ENCODE data around the gene INSC.

INSC gene

DNA sequence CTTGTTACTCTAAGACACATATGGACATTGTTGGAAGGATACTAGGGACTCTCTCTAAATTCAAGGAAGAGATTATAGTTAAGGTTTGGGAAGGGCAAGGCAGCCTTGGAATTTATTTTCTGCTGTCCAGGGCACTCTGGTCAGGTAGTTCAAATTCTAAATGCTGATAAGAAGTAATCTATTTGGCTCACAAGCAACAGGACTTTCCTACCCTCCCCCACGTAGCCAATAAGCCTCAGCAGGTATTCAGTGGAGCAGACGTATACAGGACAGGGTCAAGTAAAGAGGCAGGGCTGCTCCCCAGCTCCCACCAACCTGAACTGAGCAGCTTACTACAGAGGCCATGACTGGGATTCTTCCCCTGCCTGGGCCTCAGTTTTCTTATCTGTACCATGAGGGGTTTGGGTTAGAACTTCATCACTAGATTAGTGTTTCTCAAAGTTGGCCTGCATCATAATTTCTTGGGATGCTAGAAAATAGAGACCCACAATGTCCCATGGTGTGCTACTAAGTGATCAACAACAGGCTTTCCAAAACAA lies 6.1 kb upstream of the INSC start:
- no peak for DNase-seq (ENCODE audit: low spot score)

DNA sequence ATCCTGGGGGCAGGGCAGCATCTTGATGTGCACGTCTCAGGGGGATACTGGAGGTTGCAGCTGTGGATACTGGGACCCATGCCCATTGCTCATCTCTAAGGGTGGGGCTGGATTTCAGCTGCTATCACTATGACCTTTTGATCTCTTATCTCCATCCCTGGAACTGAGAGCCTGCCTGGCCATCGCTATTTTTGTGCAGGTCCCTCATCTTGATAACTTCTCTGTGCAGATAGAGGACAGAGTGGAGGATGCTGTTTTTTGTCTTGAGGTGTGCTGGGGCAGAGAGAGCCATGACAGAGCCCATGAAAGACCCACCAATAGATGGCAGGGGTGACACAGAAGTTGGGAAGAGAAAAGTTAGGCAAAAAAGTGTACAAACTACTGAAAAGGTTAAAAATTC lies 5.1 kb upstream of the INSC start:
- DNase-seq (ENCODE audit: low spot score) = no peak

DNA sequence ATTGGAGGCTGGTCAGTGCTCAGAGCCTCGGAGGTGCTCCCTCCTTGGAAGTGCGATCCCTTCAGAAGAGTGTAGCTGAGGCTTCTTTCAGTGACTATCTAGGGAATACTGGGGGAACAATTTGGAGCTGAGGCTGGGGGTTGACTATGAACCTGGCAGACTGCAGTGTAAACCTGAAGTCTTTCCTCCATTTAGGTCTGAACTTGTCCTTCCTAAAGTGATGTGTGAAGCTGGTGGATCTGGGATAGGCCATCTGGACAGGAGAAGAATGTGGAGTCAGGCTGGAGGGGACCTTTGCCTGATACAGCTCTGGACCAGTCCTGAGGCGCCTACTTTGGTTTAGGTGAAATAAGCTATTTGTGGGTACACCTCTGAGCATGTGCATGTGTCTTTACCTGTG lies 3.5 kb upstream of the INSC start:
- DNase-seq (ENCODE audit: low spot score) = no peak

DNA sequence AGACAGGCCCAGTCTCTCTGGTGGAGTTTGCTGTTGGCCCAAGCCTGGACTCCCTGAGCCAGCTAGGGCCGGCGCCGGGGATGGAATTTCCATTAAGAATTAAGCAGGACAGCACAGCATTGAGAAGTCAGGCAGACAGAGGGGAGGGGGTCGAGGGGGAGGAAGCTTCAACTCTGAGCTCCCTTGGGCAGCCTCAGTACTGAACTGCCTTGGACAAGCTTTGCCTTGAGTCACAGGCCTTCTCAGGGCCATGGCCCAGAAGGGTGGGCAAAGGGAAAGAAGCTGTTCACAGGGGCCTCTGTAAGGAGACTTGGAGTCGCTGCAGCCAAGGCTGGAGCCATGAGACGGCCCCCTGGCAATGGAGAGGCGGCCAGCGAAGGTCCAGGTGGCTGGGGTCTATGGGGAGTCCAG lies 2.6 kb upstream of the INSC start:
- DNase-seq (ENCODE audit: low spot score) = no peak

DNA sequence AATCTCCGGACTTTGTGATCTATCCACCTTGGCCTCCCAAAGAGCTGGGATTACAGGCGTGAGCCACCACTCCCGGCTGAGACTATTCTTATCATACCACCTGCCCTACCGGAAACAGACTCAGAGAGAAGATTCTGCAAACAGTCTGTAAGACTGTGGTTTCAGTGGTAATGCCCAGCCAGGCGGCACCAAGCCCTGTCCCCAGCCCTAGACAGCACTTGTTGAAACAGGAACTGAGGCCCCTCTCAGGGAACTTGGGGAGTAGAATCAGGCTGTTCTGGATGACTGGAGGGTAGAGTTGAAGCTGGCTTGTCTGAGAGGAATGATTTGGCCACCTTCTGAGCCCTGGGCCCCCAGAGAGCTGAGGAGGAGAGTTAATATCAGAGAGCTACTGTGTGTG lies 1.3 kb upstream of the INSC start:
- DNase-seq (ENCODE audit: low spot score) = peak; percentile 25

DNA sequence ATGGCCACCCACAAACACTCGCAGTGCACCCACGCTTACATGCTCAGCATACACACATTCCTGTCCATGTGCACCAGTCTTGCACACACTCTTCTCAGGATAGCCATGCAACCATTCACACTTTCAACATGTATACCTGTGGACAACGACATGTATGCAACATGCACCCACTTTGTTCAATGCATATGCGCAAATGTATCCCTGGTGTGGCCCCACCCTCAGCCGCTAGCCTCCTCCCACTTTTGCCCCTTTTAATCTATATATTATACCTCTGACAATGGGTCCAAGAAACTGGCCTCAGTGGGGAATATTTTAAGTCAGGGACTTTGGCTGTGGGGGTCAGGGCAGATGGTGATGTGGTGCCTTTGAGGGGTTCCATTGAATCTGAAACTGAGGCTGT lies 963 bp downstream of the INSC start:
- DNase-seq (ENCODE audit: low spot score) = no peak

DNA sequence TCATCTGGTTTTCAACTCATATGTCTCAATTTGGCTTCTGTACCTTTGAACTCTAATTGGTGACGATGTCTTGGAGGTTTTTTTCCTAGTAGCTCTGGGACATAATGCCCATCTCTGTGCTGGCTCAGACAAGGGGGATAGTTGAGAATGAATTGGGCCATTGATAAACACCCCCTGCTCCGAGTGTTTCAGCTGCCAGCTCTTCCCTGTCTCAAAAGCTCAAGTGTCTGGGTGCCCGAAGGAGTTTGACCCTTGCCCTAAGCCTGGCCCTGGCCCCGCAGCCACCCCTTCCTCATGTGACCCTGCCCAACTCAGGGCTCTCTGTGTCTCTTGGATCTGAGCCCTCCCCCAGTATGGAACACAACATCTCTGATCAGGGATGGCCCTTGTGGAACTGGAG lies 3.0 kb downstream of the INSC start:
- DNase-seq (ENCODE audit: low spot score) = peak; percentile 71

DNA sequence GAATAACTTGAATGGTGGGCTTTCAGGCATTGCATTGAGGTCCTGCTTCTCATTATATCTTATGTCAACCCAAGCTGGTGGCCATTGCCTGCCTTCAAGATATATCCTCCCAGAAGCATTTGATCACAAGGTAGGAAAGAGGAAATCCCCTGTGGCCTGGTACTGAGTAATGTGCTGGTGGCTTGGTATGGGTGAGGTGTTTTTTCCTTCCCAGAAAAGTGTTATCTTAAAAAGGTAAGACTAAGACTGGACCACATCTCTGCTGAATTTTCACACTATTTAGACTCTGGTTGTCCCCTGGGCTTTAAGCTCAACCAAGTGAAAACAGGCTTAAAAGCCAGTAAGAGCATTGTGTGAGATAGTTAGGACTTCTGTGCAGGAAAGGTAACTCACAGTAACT lies 3.7 kb downstream of the INSC start:
- DNase-seq (ENCODE audit: low spot score) = no peak

DNA sequence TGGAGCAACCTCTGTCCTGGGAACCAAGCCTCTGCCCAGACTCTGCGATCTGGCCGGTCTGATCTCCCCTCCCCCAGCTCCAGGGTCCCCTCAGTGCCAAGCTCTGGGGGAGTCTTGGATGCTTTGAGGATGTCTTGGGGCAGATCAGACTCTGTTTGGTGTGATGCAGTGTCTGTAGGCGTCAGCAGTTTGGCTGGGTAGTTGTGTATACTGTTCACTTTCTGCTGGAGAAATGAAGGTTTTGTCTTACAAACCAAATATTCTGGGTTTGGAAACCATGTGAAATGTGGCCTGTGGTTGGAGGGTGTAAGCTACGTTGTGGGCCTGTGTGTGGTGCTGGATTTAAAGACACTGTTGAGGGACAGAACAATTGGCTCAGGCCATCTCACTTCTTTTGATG lies 4.6 kb downstream of the INSC start:
- no peak for DNase-seq (ENCODE audit: low spot score)

DNA sequence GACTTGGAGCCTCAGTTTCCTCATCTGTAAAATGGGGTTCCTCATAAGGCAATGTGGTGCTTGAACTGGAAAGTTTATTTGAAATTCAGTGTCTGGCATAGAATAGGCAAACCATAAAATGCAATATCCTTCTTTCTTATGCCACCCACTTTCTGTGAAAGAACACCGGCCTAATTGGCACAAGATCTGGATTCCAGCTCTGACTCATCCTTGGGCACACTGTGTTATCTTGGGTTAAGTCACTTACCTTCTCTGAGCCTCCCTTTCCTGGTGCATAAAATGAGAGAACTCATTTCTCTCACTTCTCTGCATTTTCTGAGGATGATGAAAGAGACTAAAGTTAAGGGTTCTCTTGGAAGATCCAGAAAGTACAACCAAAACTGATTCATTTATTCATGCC lies 5.1 kb downstream of the INSC start:
- no peak for DNase-seq (ENCODE audit: low spot score)

DNA sequence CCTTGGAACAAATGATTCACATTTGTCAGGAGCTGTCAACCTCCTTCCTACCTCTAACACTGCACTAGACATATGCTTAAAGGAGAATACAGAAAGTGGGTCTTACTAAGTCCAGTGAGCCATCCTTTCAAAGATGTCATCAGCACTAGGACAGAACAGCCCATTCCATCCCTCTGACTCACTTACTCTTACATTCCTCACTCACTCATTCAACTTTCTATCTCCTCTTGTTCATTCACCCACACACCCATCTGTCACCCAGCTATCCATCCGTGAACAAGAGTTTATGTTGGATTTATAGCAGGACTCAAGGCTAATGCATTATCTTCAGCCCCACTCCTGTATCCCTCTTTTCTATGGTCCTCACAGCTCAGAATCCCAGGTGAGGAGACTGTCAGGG lies 9.1 kb downstream of the INSC start:
- peak; percentile 58 for DNase-seq (ENCODE audit: low spot score)

DNA sequence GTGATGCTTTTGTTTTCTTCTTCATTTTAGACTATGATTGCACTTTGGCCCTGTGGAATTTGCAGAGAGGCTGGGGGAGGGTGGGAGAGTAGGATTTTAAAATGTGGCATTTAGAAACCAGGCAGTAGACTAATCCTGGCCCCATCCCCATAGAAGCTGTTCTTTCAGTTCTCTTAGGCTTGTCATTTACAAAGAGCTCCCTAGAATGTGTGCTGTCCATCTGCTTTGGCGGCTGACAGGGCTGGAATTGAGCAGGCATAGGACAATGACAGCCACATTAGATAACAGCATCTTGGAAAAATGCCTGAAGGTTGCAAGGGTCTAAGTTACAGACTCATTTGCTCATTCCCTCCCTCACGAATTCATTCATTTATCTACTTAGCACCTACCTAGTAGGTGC lies 9.8 kb downstream of the INSC start:
- no peak for DNase-seq (ENCODE audit: low spot score)

DNA sequence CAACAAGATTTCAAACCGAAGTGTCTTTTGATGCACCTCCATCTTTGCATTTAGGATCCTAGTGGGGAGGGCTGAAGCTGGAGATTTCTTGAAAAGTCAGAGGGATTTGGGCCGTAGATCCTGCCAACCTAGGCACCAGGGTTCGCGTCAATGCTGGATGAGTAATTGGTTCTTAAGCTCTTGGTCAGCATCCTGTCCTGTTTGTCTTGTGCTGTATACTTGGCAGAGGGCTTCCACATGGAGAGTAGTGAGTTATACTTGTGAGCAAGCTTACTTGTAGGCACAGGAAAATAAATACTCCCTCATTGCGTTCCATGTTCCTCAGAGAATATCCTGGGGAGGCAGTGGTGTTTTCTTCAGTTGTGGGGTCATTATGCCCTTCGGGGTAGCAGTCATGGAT lies 12.6 kb downstream of the INSC start:
- no peak for DNase-seq (ENCODE audit: low spot score)

DNA sequence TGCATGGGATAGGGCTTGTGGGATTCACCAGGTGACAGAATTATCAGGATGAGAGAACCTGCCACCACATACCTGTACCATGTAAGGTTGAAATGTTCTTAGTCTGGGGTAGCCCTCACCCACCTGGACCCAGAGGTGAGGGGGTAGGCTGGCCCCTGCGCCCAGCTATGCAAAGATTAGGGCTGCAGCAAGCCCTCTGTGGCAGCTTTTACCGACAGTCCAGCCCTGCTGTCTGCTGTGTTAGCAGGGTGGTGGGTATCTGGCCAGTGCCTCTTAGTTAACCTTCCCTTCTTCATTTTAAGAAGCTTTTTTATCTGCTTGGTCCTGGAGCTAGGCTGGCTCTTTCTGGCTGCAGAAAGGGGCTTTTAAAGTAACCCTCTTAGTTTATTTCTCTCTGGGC lies 13.9 kb downstream of the INSC start:
- DNase-seq (ENCODE audit: low spot score) = no peak

DNA sequence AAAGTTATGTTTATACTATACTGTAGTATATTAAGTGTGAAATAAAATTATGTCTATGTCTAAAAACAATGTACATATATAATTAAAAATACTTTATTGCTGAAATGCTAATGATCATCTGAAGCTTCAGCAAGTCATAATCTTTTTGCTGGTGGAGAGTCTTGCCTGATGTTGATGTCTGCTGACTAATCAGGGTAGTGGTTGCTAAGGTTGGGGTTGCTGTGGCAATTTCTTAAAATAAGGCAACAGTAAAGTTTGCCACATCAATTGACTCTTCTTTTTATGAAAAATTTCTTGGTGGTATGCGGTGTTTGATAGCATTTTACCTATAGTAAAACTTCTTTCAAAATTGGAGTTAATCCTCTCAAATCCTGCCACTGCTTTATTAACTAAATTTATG lies 21.4 kb downstream of the INSC start:
- no peak for DNase-seq (ENCODE audit: low spot score)

DNA sequence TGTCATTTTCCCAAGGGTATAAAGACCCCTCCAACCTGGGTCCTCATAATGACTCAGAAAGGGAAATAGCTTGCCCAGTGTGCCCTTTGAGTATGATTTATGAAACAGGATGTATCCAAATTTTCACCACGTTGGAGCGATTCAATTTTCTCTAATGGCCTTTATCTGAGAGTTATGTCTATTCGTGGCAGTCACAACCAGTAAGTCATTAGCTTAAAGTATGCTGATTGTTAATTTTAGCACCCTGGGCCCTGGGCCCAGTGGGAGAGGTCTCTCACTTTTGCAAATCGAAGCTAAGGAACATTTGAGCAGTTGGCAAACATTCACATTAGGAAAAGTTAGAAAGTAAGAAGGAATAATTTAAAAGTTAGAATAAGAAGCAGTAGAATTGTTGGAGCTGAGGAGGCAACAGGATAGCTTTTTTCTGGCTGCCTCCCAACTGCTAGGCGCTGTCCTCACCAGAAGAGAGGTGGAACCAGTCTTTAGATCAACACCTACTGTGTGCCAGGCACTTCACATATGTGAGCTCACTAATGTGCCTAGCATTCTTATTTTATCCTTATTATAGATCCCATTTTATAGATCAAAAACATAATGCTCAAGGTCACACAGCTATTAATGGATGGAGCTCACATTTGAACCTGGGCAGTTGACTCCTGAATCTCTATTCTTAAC lies 24.5 kb downstream of the INSC start:
- no peak for DNase-seq (ENCODE audit: low spot score)

DNA sequence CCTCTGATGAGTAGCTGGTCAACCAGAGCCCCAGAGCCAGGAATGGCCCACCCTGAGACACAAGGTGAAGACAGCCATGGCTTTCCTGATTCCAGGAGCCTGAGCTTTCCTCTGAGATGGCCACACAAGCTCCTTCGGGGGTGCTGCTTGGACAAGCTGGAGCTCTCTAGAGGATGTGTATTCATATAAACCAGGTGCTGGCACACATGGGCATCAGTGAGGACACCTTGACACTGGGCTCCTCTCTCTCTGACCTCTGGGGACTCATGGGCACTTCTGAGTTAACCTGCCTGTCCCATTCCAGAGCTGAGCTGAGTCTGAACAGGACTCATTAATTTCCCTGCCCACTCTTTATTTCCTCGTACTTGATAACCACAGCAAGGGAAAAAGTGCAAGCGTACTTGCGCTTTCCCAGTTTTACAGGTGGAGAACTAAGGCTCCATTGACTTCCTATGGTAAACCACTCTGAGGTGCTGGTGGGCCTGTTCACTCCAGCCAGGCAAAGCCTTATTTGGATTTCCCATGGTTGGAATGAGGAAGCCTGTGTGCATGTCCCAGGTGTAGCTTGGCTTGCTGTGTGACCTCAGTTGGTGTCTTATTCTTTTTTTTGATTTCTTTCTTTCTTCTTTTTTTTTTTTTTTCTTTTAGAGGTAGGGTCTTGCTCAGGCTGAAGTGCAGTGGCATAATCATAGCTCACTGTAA lies 25.4 kb downstream of the INSC start:
- DNase-seq (ENCODE audit: low spot score) = no peak

DNA sequence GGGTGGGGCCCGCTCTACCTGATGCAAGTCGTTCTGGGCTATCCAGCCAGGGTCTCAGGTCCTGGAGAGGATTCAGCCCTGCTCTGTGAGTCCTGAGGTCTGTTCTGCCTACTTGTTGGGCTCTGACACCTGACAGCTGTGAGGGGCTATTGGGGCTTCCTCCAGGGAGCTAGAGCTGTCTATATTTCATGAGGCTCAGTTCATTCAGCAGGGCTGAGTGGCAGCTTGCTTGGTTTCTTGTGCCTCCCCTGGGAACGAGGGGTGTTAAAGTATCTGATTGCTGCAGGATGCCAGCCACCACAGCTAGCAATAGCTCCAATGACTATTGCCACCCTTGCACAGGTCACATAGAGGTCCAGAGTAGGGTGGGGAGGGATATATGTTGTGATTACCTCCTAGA lies 26.7 kb downstream of the INSC start:
- DNase-seq (ENCODE audit: low spot score) = no peak

DNA sequence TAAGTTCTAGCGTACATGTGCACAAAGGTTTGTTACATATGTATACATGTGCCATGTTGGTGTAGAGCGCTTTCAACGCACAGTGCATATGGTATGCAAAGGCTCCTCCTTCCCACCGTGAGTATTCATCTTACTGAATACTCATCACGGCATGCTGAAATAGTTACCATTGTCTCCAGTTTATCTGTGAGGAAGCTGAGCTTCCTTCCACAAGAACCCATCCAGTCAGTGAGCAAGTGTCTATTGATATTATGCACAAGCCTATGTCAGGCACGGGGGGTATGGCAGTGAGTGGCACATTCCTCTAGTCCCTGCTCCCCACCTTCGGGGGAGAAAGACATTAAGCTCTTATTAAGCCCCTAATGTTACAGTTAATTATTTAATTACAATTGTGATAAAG lies 28.1 kb downstream of the INSC start:
- no peak for DNase-seq (ENCODE audit: low spot score)

DNA sequence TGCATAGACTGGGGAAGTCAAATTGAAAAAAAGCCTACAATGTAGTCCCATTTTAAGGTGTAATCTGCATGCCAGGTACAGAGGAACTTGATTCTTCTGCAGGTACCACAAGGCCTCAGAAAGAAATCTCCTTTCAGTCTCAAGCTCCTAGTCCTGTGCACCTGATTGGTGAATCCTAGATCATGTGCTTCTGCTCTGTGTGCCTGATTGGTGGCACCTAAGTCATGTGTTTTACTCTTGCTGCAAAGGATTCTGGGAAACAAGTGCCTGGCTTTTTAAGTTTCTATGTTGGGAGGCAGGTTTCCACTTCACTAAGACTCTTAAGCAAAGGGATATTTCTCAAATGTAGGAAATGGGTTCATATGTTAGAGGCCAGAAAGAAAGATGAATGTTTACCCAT lies 29.1 kb downstream of the INSC start:
- DNase-seq (ENCODE audit: low spot score) = no peak

DNA sequence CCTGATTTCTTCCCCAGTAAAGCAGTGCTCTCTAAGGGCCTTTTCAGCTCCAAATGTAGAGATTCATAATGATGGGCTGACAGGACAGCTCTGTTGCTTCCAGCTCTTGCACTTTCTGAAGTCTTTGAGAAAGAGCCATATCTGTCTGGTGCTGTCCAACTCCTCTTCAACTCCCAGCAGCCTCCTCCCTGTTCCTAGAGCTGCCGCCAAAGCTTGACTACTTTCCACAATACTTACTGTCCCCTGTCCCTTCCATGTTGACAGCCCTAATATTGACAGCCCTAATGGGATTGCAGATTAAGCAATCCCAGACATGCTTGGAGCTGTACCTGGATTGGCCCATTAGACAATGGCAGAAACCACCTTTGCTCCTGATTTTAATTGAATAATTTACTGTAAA lies 29.6 kb downstream of the INSC start:
- DNase-seq (ENCODE audit: low spot score) = no peak

DNA sequence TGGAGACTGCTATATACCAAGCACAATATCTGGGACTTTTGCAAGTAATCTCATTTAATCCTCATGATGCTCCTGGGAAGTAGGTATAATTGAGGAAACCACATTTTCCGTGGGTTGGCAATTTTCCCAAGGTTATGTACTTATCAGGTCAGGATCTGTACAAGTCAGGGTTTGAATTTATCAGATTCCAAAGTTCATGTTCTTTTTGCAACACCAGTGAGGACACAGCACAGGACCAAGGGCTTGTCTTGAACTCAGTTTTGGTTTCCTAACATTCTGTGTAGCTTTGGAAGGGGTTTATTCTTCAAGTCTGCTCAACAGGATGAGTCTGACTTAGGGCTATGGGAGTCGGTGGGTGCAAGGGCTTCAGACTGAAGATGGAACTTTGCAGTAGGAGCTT lies 30.4 kb downstream of the INSC start:
- no peak for DNase-seq (ENCODE audit: low spot score)

DNA sequence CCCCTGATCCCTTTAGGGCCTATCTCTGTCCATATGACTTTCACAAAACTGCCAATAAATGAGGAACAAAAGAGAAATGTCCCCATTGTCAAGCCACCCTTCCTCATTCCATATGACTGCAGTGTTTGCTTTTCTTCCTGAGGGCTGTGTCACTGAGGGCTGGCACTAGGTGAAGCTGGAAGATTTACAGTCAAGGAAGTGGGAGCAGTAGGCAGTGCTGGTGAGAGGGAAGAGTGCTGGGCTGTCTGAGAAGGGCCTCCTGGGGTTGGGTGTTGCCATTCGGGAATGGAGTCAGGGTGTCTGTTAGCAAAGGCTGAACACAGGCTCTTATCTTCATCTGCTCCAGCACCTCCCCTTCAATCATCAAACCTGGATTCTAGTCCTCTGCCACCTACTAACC lies 30.9 kb downstream of the INSC start:
- no peak for DNase-seq (ENCODE audit: low spot score)

Data from Ammon's horn (tissue), 1 donor.